BE2C (cell line): ENCODE results near the gene APEX1.

Experiments used
- DNase-seq: peaks from one replicate; pipeline ENCODE4 v3.0.0-alpha.2; 2020
- H3K27me3 ChIP-seq: fragments of 250-450 bp; sonication (Bioruptor Pico); 2 replicates; pipeline ENCODE4 v1.5.1; 2020; ENCODE audit warnings: mild to moderate bottlenecking
- H3K36me3 ChIP-seq: fragments of 250-450 bp; sonication (Bioruptor Pico); 2 replicates; pipeline ENCODE4 v1.5.1; 2020; ENCODE audit warnings: mild to moderate bottlenecking
- H3K4me1 ChIP-seq: fragments of 250-450 bp; sonication (Bioruptor Pico); 2 replicates; pipeline ENCODE4 v1.5.1; 2020
- H3K4me3 ChIP-seq: 2 replicates; pipeline ENCODE4 v1.5.1; 2011; ENCODE audit warnings: low read depth, low read length
- H3K9me3 ChIP-seq: fragments of 250-450 bp; sonication (Bioruptor Pico); 2 replicates; pipeline ENCODE4 v1.5.1; 2020
- TF ChIP-seq, protein P1 (sequence below): IDR thresholded peaks from 2 replicates; pipeline ENCODE4 v1.5.1; 2012; ENCODE audit warnings: mild to moderate bottlenecking, low read depth, low read length

Gene APEX1

GRCh38 chr14:20478894-20479293, 23.9 kb downstream of the APEX1 start:
- Histone ChIP-seq H3K36me3 (peaks cover 43% of the 10 kb centered on the region), H3K4me1 (peaks cover 9% of the 10 kb centered on the region; the same call in 1 of the 2 replicates), H3K27me3 (peaks cover 5% of the 10 kb centered on the region; the same call in 1 of the 2 replicates), H3K4me3 (no peak overlapping the region), H3K9me3 (no peaks in the 10 kb centered on the region)
- no peak for DNase-seq
- TF ChIP-seq, protein P1, sequence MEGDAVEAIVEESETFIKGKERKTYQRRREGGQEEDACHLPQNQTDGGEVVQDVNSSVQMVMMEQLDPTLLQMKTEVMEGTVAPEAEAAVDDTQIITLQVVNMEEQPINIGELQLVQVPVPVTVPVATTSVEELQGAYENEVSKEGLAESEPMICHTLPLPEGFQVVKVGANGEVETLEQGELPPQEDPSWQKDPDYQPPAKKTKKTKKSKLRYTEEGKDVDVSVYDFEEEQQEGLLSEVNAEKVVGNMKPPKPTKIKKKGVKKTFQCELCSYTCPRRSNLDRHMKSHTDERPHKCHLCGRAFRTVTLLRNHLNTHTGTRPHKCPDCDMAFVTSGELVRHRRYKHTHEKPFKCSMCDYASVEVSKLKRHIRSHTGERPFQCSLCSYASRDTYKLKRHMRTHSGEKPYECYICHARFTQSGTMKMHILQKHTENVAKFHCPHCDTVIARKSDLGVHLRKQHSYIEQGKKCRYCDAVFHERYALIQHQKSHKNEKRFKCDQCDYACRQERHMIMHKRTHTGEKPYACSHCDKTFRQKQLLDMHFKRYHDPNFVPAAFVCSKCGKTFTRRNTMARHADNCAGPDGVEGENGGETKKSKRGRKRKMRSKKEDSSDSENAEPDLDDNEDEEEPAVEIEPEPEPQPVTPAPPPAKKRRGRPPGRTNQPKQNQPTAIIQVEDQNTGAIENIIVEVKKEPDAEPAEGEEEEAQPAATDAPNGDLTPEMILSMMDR = no peak

GRCh38 chr14:20482382-20482781, 27.4 kb downstream of the APEX1 start:
- TF ChIP-seq, protein P1 = no peak
- peaks cover 8% of the 10 kb centered on the region; the same call in 1 of the 2 replicates for H3K27me3 ChIP-seq
- peaks cover 8% of the 10 kb centered on the region for H3K36me3 ChIP-seq
- H3K9me3 ChIP-seq = no peaks in the 10 kb centered on the region
- H3K4me1 ChIP-seq = 0 out of 2 replicates have a peak, but pooled peaks cover 5% of the 10 kb centered on the region
- H3K4me3 ChIP-seq = no peak overlapping the region
- DNase-seq = no peak

- TF ChIP-seq, protein P1 = no peak
- Histone ChIP-seq H3K4me1 (0 out of 2 replicates have a peak, but pooled peaks cover 2% of the 10 kb centered on the region), H3K9me3 (no peaks in the 10 kb centered on the region), H3K27me3 (peaks cover 8% of the 10 kb centered on the region; the same call in 1 of the 2 replicates), H3K4me3 (no peak overlapping the region), H3K36me3 (no peaks in the 10 kb centered on the region)
- DNase-seq = no peak
Measured at GRCh38 chr14:20485900-20486299, 30.9 kb downstream of the APEX1 start.

DNA sequence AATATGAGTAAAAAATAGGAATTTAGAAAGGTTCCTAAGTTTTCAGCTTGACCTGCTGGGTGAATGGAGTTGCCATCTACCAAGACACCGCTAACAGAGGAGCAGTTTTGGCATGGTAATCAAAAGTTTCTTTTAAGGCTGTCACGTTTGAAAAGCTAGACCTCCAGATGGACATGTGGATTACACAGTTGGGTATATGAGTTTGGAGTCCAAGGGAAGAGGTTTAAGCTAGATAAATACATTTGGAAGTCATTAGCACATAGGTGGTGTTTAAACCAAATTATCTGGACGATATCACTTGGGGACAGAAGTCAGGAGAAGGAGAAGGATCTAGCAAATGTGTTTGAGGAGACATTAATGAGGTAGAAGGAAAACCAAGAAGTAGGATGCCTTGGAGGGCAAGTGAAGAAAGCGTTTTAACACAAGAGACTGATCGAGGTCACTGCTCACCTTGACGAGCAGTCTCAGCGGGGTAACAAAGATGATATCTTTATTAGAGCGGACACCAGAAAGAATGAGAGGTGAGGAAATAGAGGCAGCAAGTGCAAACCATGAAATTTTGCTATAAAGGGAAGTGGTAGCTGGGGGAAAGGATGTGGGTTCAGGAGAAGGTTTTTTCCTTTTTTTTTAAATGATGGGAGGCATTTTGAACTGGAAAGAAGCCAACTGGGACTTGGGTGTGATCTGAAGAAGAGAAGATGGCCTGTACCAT, 31.8 kb downstream of the APEX1 start:
- H3K4me3 ChIP-seq = no peak overlapping the region
- H3K4me1 ChIP-seq = 0 out of 2 replicates have a peak, but pooled peaks cover 2% of the 10 kb centered on the region
- no peaks in the 10 kb centered on the region for H3K9me3 ChIP-seq
- no peak for DNase-seq
- no peaks in the 10 kb centered on the region for H3K36me3 ChIP-seq
- H3K27me3 ChIP-seq = peaks cover 8% of the 10 kb centered on the region; the same call in 1 of the 2 replicates
- TF ChIP-seq, protein P1 = no peak

DNA sequence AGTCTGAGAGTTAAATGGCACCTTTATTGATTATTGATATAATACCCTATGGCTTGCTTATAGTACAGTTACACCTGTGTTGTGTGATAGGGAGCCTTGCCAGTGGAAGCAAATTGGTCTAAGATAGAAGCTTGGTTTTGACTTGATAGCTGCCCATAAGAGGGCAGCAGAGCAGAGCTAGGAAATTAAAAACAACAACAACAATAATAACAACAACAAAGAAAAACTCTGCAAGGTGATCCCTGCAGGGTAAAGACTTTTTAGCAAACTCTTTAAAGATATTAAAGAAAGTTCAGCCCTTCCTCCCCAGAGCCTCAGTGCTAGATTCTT, 32.3 kb downstream of the APEX1 start:
- H3K4me1 ChIP-seq = 0 out of 2 replicates have a peak, but pooled peaks cover 2% of the 10 kb centered on the region
- DNase-seq = no peak
- H3K9me3 ChIP-seq = no peaks in the 10 kb centered on the region
- no peak overlapping the region for H3K4me3 ChIP-seq
- peaks cover 6% of the 10 kb centered on the region; the same call in 1 of the 2 replicates for H3K27me3 ChIP-seq
- no peaks in the 10 kb centered on the region for H3K36me3 ChIP-seq
- TF ChIP-seq, protein P1 = peak; percentile 24; the same call in 1 of the 2 replicates
